ENCODE data around the gene IFI27L2. TPM values are rescaled to one million over a fixed set of nuclear protein-coding genes. Genes with fewer than 3 reads are reported as not detected.

Gene IFI27L2
- total RNA-seq, 4 donors from 2014 or later: 21.0 to 69.1 (median 52.3) TPM

DNA sequence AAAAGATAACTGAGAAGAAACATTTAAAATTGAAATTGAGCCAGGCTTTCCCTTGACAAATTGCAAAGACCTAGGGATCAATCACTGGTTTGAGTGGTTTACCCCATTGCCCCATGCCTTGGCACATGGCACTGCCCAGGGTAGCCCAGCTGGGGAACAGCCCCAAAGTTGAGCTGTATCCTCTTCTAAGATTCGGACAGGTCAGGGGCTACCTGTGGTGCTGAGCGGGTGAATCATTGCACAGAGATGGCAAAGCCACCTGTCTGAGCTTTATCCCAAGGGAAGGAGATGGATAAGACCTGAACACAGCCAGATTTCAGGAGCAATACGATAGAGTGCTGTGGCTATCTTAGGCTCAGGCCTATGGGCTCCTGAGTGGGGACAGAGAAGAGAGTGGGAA lies 7.0 kb downstream of the IFI27L2 start:
- no peak overlapping the region for H3K4me3 ChIP-seq (ENCODE audit: low read depth, poor library complexity, severe bottlenecking)
- intact Hi-C loops (cut with DNase I; ENCODE audit: low total_unique reads): no loop called here
- no peak for TF ChIP-seq POLR2A (IDR thresholded peaks at IDR 0.05)
- TF ChIP-seq, protein P1, sequence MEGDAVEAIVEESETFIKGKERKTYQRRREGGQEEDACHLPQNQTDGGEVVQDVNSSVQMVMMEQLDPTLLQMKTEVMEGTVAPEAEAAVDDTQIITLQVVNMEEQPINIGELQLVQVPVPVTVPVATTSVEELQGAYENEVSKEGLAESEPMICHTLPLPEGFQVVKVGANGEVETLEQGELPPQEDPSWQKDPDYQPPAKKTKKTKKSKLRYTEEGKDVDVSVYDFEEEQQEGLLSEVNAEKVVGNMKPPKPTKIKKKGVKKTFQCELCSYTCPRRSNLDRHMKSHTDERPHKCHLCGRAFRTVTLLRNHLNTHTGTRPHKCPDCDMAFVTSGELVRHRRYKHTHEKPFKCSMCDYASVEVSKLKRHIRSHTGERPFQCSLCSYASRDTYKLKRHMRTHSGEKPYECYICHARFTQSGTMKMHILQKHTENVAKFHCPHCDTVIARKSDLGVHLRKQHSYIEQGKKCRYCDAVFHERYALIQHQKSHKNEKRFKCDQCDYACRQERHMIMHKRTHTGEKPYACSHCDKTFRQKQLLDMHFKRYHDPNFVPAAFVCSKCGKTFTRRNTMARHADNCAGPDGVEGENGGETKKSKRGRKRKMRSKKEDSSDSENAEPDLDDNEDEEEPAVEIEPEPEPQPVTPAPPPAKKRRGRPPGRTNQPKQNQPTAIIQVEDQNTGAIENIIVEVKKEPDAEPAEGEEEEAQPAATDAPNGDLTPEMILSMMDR (IDR thresholded peaks at IDR 0.05): no peak
- 77 to 97% methylated on average over 3 of the region's 3 CpGs for WGBS, 2 donors
- peak in 1 of 2 donors; percentile 26 for DNase-seq (ENCODE audit: low spot score in 2 of 2)

DNA sequence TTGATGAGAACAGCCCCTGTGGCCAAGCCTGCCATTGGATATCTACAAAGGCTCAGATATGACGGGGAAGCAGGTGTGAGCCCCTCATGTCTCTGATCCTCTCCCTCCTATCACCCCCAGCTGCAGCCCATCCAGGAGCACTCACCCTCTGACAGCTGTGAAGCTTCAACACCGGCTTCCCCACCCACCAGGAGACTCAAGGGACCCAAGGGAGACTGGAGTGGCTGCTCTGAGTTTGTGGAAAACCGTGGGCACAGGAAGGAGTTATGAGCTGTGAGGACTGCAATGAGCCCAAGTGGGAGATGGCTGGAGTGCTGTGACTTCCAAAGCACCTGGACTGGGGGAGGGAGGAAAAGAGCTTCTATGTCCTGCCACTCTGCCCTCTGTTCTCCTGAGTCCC lies 7.9 kb downstream of the IFI27L2 start:
- WGBS, 2 donors: 48 to 57% methylated on average over 3 of the region's 3 CpGs
- TF ChIP-seq, protein P1 (IDR thresholded peaks at IDR 0.05): no peak
- intact Hi-C loops (cut with DNase I; ENCODE audit: low total_unique reads): no loop called here
- peak in 1 of 2 donors; percentile 37 for DNase-seq (ENCODE audit: low spot score in 2 of 2)
- H3K4me3 ChIP-seq (ENCODE audit: low read depth, poor library complexity, severe bottlenecking): no peak overlapping the region

GRCh38 chr14:94120667-94121340 lies 8.6 kb downstream of the IFI27L2 start:
- no peak overlapping the region for H3K4me3 ChIP-seq (ENCODE audit: low read depth, poor library complexity, severe bottlenecking)
- WGBS, 2 donors: 83 to 89% methylated on average over 5 of the region's 5 CpGs
- TF ChIP-seq, protein P1 (IDR thresholded peaks at IDR 0.05): no peak
- no peak for TF ChIP-seq POLR2A (IDR thresholded peaks at IDR 0.05)
- intact Hi-C loops (cut with DNase I; ENCODE audit: low total_unique reads): no loop called here
- peak in 1 of 2 donors; percentile 79 for DNase-seq (ENCODE audit: low spot score in 2 of 2)

- DNase-seq (ENCODE audit: low spot score in 2 of 2): peak in 1 of 2 donors; percentile 69
- TF ChIP-seq POLR2A (IDR thresholded peaks at IDR 0.05): no peak
- TF ChIP-seq, protein P1 (IDR thresholded peaks at IDR 0.05): no peak
- H3K4me3 ChIP-seq (ENCODE audit: low read depth, poor library complexity, severe bottlenecking): no peak overlapping the region
- intact Hi-C loops (cut with DNase I; ENCODE audit: low total_unique reads): no loop called here
These were observed 10.3 kb downstream of the IFI27L2 start for GRCh38 chr14:94119071-94119470.

- intact Hi-C loops (cut with DNase I; ENCODE audit: low total_unique reads): no loop called here
- WGBS, 2 donors: 81 to 87% methylated on average over 9 of the region's 9 CpGs
- TF ChIP-seq POLR2A (IDR thresholded peaks at IDR 0.05): no peak
- TF ChIP-seq, protein P1 (IDR thresholded peaks at IDR 0.05): no peak
- peak in 1 of 2 donors; percentile 81 for DNase-seq (ENCODE audit: low spot score in 2 of 2)
- H3K4me3 ChIP-seq (ENCODE audit: low read depth, poor library complexity, severe bottlenecking): no peak overlapping the region
These were observed 11.5 kb downstream of the IFI27L2 start for GRCh38 chr14:94117856-94118255.

DNA sequence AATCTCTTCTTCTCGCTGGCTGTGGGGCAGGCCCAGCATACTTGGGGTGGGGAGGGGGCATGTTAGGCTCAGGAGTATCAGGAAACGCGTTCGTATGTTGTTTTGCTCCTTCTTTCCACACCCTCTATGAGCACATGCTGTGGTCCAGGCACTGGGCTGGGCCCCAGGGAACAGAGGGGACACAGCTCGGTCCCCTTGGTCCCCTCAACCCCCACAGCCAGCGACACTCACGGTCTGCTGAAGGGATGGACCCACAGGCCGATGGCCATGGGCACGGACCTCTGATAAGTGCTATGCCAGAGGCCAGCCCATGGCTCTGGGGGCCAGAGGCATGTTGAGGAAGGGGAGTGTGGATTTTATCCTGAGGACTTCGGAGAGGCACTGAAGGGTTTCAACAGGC lies 12.7 kb downstream of the IFI27L2 start:
- intact Hi-C loops (cut with DNase I; ENCODE audit: low total_unique reads): no loop called here
- no peak for TF ChIP-seq POLR2A (IDR thresholded peaks at IDR 0.05)
- TF ChIP-seq, protein P1 (IDR thresholded peaks at IDR 0.05): no peak
- DNase-seq (ENCODE audit: low spot score in 2 of 2): peak in 1 of 2 donors; percentile 69
- no peak overlapping the region for H3K4me3 ChIP-seq (ENCODE audit: low read depth, poor library complexity, severe bottlenecking)
- 91 to 93% methylated on average over 10 of the region's 10 CpGs for WGBS, 2 donors

All from lower leg skin (tissue), 4 donors.